Stimulated activated CD4-positive, alpha-beta T cell treated with anti-CD3 and anti-CD28 coated beads, Interleukin-4, amount 100 ng/mL, for 1 hour (primary cell): ENCODE data around the gene FTO.
"Not testable (repeated sequence)": the region's sequence is repeated elsewhere in the genome, so short reads cannot be mapped to it uniquely, and the experiment has no call there.

Experiments
- DNase-seq: peaks from one replicate; pipeline ENCODE4 v3.0.0-alpha.2; 2020

Gene FTO

DNA sequence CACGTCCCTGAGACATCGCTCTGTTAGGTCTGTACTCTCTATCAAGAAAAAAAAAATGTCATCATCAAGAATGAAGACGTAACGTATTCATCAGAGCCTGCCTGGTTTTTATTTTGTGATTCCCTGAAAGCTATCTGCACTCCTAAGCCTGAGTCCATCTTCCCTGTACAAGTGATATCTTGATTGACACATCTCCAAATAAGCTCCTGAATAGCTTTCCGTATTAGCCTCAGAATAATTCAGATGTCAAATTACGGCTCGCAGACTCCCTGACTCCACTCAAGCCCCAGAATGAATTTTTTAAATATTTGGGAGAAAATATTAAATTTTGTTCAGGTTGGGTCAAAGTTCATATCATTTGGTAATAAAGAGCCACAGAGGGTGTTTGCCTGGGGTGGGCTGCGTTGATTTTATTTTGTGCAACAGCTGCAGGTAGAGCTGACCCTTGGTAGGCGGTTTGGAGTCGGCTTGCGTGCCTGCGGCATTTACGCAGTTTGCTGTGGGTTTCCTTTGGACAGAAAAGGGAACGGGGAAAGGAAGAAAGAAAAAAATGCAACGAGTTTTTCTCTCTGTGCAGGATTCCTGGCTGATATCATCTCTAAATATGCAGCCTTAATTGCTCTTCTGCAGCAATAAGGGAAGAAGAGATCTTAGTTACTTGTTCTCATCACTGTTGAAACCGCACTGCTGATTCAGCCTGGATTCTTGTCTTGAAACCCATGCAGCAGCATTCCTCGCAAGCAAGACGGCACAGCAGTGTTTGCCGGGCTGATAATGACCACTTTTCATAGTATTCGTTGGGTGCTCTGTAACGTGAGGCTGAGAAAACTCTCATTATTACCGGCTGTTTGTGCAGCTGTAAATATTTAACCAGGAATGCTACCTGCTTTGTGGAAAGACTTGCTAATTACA is 467.9 kb downstream of the FTO start:
- no peak for DNase-seq

- DNase-seq: no peak
These were observed 469.5 kb downstream of the FTO start for GRCh38 chr16:54173490-54173889.

GRCh38 chr16:54174201-54174600 is 470.2 kb downstream of the FTO start:
- no peak for DNase-seq

- no peak for DNase-seq
These were observed 470.8 kb downstream of the FTO start for GRCh38 chr16:54174750-54175149.

DNA sequence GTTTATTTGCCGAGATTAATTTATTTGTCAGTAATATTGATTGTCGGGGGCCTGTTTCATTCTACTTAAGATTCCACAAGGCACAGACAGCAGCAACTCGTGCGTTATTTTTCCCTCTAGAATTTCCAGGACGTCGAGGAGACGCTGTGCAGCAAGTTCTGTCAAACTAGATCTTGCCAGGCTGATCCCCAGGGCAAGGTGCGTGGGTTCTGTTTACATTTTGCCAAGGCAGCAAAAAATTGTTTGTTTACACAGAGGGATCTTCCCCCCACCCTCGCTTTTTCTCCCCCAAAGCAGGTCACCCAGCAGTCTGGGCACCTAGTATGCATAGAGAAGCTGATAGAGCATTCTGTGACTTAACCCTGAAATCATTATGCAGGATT is 471.2 kb downstream of the FTO start:
- no peak for DNase-seq

- DNase-seq: no peak
These were observed 471.8 kb downstream of the FTO start for GRCh38 chr16:54175552-54176375.

GRCh38 chr16:54176376-54176901 is 472.5 kb downstream of the FTO start:
- no peak for DNase-seq

DNA sequence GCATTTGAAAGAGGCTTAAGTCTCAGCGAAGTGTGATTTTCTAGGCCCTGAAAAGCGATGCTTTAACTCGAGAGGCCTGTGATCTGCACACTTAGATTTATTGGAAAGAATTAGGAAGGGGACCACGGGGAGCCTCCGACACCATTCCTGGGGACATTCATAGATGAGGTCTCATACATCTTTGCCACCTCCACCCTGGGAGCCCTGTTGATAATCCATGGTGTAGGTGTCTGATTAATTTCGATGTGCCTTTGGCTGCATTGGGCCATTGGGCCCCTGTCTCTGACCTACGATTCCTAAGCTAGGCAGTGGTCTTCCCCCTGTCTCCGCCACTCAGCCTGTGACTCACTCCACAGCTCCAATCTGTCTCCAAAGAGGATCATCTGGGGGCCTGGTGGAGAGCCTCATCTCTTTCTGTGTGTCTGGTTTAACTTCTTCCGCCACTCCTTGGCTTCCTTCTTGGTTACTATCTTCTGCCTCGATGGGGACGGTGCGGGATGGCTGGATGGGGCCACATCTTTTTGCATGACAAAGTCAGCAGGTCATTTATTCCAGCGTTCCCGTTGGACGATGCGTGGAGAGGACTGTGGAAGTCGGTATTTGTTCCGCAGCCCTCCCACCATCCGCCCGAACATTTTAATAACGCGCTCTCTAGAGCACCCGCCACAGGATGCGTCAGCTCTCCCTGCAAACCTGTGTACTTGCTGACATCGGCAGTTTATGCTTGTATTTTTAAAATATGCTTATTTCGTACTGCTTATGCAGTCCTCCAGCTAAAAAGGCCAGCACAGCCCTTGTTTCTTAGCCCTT is 473.3 kb downstream of the FTO start:
- no peak for DNase-seq

- DNase-seq: no peak
These were observed 474.0 kb downstream of the FTO start for GRCh38 chr16:54177862-54178477.

- no peak for DNase-seq
These were observed 474.6 kb downstream of the FTO start for GRCh38 chr16:54178478-54178976.

DNA sequence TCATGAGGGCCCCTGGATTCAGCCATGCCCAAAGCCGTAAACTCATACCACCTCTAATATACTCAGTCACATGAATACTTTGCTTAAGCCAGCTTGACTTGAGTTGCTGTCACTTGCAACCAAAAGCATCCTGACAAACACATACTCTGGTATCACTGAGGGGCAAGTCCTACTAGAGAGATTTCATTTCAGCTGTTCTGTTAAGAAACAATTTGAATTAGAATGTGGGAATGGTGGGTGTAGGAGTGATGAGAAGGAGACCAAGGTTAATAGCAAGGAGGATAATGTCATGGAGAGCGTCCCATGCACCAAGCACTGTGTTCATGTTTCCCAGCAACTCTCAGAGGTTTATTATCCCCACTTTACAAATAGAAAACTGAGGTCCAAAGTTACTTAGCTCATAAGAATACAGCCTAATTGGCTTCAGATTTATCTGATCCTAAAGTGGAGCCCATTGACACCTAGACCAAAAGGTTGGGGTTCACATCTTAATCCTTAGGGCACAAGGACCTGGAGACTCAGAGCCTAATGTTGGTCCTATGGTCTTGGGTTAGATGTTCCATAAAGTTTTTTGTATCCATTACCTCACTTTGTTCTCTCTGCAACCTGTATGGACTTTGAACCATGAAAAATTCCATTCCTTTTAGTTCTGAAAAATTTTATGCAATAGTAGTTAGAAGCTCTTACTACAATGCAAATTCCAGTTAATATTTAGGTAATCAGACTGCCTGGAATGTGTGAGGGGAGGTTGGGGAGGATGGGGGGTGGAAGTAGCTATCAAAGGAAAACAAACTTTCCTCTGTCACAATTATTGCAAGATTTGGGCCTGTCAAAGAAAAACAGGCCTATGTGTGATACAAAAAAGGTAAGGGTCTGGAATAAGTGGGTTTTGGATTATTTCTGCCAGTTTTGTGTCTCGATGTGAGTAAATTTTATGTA is 476.7 kb downstream of the FTO start:
- DNase-seq: no peak

DNA sequence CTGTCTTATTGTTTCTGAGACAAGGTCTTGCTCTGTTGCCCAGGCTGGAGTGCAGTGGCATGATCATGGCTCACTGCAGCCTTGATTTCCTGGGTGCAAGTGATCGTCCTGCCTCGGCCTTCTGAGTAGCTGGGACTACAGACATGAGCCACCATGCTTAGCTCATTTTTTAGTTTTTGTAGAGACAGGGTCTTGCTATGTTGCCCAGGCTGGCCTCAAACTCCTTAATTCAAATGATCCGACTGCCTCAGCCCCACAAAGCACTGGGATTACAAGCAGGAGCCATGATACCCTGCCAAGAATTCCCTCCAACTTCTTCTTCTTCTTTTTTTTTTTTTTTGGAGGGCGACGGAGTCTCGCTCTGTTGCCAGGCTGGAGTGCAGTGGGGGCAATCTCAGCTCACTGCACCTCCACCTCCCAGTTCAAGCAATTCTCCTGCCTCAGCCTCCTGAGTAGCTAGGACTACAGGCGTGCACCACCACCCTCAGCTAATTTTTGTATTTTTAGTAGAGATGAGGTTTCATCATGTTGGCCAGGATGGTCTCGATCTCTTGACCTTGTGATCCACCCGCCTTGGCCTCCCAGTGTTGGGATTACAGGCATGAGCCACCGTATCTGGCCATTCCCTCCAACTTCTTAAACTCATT is 477.9 kb downstream of the FTO start:
- DNase-seq: not testable (repeated sequence)

- no peak for DNase-seq
These were observed 481.1 kb downstream of the FTO start for GRCh38 chr16:54185045-54185444.

DNA sequence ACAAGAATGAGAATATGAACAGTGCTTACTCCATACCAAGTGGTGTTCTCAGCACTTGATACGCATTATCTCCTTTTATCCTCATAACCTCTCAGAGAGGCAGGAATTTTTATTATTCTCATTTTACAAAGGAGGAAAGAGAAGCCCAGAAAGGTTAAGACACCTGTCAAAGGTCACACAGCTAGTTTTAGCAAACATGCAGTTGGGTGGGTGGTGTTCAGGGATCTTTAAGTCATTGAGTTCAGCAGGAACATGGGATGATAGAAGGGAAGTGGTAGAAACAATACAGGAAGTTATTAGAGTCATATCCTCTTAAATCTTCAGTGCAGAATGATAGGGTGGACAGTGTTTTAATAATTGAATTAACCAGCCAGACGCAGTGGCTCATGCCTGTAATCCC is 487.2 kb downstream of the FTO start:
- DNase-seq: no peak

GRCh38 chr16:54191592-54191991 is 487.6 kb downstream of the FTO start:
- no peak for DNase-seq

DNA sequence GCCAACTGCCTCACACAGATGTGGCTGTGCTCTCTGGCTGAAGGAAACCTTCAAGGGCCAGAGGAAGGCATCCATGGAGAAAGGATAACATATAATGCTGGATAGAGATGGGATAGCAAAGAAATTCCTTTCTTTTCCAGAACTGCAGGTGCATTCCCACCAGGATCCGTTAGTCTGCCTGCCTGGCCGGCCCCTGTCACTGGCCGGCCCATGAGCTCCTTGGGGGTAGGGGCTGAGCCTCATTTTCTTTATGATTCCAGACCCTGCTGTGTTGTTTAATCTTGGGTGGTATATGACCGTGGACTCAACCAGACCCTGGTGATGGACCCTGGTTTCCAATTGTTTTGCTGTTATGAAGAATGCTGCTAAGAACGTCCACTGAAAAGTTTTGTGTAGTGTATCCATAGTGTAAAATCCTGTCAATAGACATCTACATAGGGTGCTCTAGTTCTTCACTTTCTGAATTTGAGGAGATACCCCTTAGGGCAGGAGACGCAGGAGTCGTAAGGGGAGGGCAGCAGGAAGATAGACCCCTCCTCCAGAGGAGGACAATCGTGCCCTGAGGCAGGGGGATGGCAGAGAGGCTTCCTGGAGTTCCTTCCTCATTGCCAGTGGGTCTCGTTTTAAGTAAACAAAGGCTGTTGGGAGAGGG is 489.2 kb downstream of the FTO start:
- DNase-seq: no peak

GRCh38 chr16:54193665-54194333 is 489.8 kb downstream of the FTO start:
- DNase-seq: peak; percentile 13

- no peak for DNase-seq
These were observed 490.4 kb downstream of the FTO start for GRCh38 chr16:54194334-54194743.

DNA sequence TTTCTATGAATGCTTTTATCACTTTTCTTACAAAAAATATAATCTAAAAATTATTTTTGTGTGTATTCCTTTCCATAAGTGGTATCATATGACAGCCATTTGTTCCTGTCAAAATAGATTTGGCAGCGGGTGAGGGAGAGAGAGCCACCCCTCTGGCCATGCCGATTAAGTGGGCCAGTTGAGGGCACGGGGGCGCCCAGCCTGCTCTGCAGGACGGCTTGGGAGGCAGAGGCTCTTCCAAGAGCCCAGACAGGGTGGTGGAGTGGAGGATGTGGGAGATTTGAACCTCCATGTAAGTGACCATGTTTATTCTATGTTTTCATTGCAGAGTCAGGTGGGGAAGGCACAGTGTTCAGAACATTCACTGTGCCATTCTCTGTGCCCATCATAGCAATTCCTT is 493.8 kb downstream of the FTO start:
- no peak for DNase-seq
